Muscle of back (tissue), 13 donors: ENCODE data around the gene NEXN. TPM values are rescaled to one million over a fixed set of nuclear protein-coding genes. Genes with fewer than 3 reads are reported as not detected.

ENCODE experiments used
- DNase-seq, 3 donors: peaks; one replicate each; pipeline versions ENCODE4 v3.0.0 to v3.0.0-alpha.2; 2013
- long read RNA-seq, 9 donors: transcript quantifications; one replicate each; lab custom pipeline, GENCODE V29; 2026
- polyA plus RNA-seq, 10 donors: library from polyadenylated mRNA; unstranded; fragments of 120-200 nt; gene quantifications; one replicate each; pipeline ENCODE4 v1.2.1, GENCODE V29; 2013; ENCODE audit not compliant: insufficient read length in 10 of 10

Gene NEXN
- polyA plus RNA-seq = 100 to 1,000 TPM; 156 to 388 (median 225) TPM
- long read RNA-seq, donor 1, transcript NEXN-205 (10 exons, 1,456 nt) = major isoform, 9 of 101 reads
- long read RNA-seq, donor 1, partial matches to known transcripts = 87 of 101 reads
- long read RNA-seq, donor 1, other reads (novel, unspliced or antisense) = 0 of 101 reads
- long read RNA-seq, donor 2, transcript NEXN-205 (10 exons, 1,456 nt) = major isoform, 6 of 279 reads
- long read RNA-seq, donor 2, partial matches to known transcripts = 269 of 279 reads
- long read RNA-seq, donor 2, other reads (novel, unspliced or antisense) = 0 of 279 reads
- long read RNA-seq, donor 3 = 0 reads
- long read RNA-seq, donor 4, partial matches to known transcripts = 9 of 14 reads
- long read RNA-seq, donor 4, other reads (novel, unspliced or antisense) = 0 of 14 reads
- long read RNA-seq, donor 5, partial matches to known transcripts = 52 of 59 reads
- long read RNA-seq, donor 5, other reads (novel, unspliced or antisense) = 0 of 59 reads
- long read RNA-seq, donor 6, transcript NEXN-205 (10 exons, 1,456 nt) = major isoform, 5 of 53 reads
- long read RNA-seq, donor 6, partial matches to known transcripts = 40 of 53 reads
- long read RNA-seq, donor 6, other reads (novel, unspliced or antisense) = 6 of 53 reads
- long read RNA-seq, donor 7, partial matches to known transcripts = 13 of 18 reads
- long read RNA-seq, donor 7, other reads (novel, unspliced or antisense) = 0 of 18 reads
- long read RNA-seq, donor 8, partial matches to known transcripts = 14 of 18 reads
- long read RNA-seq, donor 8, other reads (novel, unspliced or antisense) = 0 of 18 reads
- long read RNA-seq, donor 9, partial matches to known transcripts = 0 of 1 reads
- long read RNA-seq, donor 9, other reads (novel, unspliced or antisense) = 0 of 1 reads

DNA sequence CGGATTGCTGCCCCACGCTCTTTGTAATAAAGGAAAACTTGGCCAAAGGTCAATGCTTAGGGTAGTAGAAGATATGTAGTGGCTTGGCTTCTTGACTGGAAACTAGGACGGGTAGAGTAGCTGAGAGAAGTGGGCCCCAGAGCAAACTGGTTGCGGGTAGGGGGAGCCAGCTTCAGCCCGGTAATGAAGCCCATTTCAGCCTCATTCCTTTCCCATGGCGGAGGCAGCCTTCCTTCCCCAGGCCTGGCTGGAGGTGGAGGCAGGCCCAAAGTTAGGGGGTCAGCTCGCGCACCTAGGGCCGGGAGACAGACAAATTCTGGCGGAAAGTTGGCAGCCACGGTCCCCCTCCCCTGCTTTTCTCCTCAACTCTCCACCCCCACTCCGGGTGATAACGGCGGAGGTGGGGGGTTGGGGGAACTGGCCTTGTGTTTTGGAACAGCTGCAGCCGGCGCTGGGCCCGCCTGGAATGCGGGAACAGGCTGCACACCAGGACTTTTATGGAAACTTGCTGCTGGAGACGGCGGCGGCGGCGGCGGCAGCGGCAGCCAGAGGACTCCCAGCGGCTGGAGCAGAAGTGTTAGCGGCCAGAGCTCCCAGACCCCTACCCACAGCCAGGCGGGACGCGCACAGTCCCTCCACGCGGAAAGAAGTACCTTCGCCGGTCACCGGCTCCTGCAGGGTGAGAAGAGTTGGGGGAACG lies at the start of gene NEXN:
TSS of gene NEXN (plus strand) at position 544 of the 700 bp plus-strand sequence. CDS start 27,483 bp downstream, outside the sequence.
- DNase-seq = peak; percentile 83 to 96 (median 88)

- DNase-seq = no peak
Measured at GRCh38 chr1:77841574-77841973, 46.9 kb upstream of the NEXN start.

DNA sequence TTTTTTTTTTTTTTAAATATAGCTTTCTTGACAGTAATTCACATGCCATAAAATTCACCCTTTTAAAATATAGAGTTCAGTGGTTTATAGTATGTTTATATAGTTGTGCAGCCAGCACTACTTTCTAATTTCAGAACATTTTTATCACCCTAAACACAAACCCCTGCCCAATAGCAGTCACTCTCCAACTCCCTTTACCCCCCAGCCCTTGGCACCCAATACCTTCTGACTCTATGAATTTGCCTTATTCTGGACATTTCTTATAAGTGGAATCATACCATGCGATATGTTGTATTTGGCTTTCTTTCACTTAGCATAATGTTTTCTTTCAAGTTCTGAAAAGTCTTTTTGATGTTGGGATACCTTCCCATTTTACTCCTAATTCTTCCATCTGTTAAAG lies 42.5 kb upstream of the NEXN start:
- DNase-seq = peak in 1 of 3 donors; percentile 17

- DNase-seq = no peak
Measured at GRCh38 chr1:77846966-77847365, 41.5 kb upstream of the NEXN start.

DNA sequence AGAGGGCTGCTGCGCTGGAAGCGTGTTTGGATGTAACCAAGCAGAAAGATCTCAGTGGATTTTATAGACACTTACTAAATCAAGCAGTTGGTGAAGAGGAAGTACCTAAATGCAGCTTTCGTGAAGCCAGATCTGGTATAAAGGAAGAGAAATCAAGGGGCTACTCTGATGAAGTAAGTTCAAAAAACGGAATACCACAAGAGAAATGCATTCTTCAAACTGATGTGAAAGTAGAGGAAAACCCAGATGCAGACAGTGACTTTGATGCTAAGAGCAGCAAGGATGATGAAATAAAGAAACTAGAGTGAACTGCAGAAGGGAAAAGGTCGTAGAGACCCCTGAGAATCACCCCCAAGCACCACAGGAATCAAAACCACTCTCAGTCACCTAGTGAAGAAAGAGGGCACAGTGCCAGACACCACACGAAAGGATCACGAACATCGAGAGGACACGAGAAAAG lies 40.8 kb upstream of the NEXN start:
- no peak for DNase-seq

DNA sequence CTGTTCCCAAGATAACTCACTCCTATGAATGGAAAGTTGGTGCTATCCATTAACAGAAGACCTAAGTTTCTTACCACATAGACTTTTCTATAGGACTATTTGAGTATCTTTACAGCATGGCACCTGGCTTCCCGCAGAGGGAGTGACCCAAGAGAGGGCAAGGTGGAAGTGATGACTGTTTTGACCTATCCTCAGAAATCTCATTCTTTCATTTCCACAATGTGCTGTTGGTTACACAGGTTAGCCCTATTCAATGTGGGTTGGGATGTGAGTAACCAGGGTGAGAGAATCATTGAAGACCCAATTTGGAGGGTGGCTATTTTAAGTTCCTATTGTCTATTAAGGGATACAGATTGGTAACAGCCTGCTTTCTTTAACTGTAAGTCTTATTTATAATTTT lies 38.3 kb upstream of the NEXN start:
- no peak for DNase-seq

GRCh38 chr1:77857552-77857951 lies 30.9 kb upstream of the NEXN start:
- DNase-seq = no peak

DNA sequence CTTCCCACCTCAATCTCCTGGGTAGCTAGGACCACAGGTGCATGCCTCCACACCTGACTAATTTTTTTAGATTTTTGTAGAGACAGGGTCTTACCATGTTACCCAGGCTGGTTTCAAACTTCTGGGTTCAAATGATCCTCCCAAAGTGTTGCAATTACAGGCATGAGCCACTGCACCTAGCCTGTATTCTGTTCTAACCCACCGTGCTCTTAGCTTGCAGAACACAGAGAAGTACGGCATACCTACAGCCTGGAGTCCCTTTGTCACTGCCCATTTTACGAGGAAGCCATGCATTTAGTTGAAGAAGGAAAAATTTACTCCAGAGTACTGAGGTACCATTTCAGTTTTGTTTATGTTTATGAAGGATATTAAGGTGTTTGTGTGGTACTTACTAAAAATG lies 29.7 kb upstream of the NEXN start:
- no peak for DNase-seq

DNA sequence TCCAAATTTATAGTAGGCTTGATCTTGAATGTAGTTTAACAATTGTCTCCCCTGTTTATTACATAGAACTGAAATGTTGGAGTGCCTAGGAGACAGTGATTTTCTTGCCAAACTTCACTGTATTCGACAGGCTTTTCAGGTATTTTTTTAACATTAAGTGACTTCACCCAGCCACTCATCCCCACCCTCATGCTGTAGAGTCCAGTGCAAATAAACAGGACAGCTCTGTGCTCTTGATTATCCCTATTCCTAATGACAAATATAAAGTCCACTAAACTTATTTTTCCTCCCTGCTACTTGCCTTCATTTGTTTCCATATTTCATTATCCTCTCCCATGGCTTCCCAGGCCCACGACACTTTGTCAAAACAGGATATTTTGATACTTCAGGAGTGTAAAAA lies 29.2 kb upstream of the NEXN start:
- no peak for DNase-seq

GRCh38 chr1:77866296-77866695 lies 22.1 kb upstream of the NEXN start:
- no peak for DNase-seq

GRCh38 chr1:77872645-77873044 lies 15.8 kb upstream of the NEXN start:
- no peak for DNase-seq

GRCh38 chr1:77873461-77873860 lies 15.0 kb upstream of the NEXN start:
- no peak for DNase-seq

GRCh38 chr1:77874804-77875445 lies 13.5 kb upstream of the NEXN start:
- no peak for DNase-seq

- DNase-seq = no peak
Measured at GRCh38 chr1:77876884-77877283, 11.5 kb upstream of the NEXN start.

DNA sequence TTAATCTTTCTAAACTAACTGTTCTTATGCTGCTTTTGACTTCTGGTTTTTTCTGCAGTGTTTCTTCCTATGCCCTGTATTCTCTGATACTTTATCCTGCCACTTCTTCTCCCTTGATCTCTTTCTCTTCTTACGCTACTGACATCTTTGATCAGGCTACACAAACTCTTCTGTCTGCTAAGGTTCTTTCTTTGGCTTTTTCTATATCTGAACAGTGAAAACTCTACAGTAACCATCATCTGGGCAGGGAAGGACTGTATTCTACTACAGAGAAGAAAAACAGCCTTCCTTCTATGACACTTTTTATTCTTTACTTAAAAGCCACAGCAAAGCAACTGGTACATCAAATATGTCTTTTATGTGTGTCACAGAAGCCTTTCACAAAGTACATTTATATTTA lies 7.4 kb upstream of the NEXN start:
- DNase-seq = no peak

DNA sequence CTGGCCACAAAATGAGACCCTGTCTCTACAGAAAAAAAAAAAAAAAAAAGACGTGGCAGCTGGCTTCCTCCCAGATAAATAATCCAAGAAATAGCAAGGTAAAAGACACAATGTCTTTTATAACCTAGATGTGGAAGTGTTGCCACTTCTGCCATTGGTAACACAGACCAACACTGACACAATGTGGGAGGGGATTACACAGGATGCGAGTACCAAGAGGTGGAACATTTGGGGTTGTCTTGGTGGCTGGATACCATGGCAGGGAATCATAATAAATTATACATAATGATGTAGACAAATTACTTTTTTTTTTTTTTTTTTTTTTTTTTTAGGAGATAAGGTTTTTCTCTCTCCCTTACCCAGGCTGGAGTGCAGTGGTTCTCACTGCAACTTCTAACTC lies 6.0 kb upstream of the NEXN start:
- no peak for DNase-seq

DNA sequence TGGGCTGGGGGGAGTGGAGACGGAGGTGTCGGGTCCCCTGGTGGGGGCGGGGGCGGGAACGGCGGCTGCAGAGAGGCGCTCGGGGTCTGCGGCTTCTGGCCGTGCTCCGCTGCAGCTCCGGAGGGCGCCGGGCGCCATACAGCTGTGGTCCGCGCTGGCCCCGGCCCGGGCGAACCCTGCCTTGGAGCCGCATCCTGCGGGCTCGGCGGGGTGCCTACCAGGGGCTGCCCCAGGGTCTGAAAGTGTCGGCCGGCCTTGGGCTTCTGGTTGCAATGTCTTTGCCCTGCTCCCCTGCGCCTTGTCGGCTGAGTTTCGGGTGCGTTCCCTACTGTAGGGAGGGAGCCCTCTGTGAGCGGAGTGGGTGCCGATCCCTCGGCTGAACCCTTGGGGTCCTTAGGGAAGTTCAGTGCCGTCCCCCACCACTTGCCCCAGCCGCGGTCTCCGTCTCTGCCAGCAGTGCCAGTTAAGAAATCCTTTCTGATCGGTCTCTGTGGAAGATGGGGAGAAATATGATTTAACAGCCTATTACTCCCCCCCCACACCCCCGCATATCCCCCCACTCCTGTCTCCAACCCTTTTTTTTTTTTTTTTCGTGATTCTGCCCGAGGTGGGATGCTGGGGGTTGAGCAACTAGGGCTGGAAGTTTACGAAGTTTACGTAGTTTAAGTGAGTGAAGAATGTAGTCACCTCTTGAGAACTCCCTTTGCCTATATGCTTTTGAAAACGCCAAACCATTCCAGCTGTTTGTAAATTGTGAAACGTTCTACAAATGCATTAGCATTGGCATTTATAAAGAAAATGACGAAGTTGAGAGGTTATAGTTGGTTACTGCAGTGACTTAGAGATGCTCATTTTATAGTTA lies 588 bp downstream of the NEXN start:
- DNase-seq = peak; percentile 56 to 89 (median 60)

DNA sequence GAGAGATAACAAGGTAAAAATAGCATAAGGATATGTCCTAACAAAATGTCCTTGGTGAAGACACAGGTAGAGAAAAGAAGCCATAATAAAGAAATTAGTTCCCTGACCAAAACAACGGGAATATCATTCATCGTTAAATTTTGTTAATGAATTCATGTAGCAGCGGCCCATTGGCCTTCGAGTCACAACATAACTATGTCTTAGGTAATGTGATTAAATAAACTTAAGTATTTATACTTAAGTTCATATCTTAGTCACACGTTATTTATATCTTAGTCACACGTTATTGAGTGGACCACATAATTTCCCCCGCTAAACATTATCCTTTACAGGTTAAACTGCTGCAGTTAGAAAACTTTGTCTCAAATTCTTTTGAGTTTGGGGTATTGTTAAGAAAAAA lies 1.2 kb downstream of the NEXN start:
- DNase-seq = peak in 1 of 3 donors; percentile 70

- DNase-seq = no peak
Measured at GRCh38 chr1:77891200-77891599, 2.8 kb downstream of the NEXN start.

DNA sequence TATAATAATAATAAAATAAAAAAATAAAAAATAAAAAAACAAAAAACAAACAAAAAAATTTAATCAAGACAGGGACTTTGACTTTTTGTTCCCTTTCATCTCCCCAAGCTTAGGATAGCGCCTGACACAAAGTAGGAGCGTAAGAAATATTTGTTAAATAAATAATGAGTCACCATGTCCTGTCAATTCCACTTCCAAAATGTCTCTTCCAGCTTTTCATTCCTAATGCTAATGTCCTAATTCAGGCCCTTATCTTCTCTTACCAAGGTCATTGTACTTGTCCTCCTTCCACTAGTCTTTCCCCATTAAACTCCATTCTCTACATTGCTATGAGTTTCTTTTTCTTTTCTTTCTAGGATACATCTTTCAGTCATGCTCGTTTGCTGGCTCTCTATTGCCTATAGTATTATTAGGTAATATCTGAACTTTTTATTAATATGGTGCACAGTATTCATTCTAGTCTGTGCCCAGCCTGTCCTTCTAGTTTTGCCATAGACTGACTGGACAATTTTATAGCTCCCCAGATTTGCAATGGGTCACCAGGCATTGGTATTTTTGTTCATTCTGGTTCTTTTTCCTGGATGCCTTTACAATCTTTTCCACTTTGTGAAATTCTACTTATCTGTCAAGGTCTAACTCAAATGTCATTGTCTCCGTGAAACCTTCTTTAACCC lies 11.4 kb downstream of the NEXN start:
- no peak for DNase-seq
